Mammary epithelial cell (primary cell): ENCODE results near the gene IFI27L1.

Experiments used
- CTCF ChIP-seq, 2 donors: IDR thresholded peaks in 1 of 2; conservative IDR thresholded peaks in 1 of 2; 2 replicates each; pipeline ENCODE4 v1.5.1; 2011 to 2012; ENCODE audit warnings: inconsistent platforms in 2 of 2, low read length in 2 of 2, mild to moderate bottlenecking in 2 of 2, control low read depth in 1 of 2, low read depth in 1 of 2; ENCODE audit not compliant: insufficient read depth in 1 of 2; ENCODE audit errors: extremely low read depth in 1 of 2
- EZH2 ChIP-seq: IDR thresholded peaks from 2 replicates; pipeline ENCODE4 v1.6.1; 2012; ENCODE audit warnings: low read length, inconsistent platforms, borderline replicate concordance

- TF ChIP-seq EZH2: no peak
- no peak for TF ChIP-seq CTCF (conservative IDR thresholded peaks at IDR 0.05 in 1 of 2, IDR thresholded peaks at IDR 0.05 in 1 of 2; ENCODE audit: extremely low read depth in 1 of 2, insufficient read depth in 1 of 2, low read depth in 1 of 2, low read length in 2 of 2)
These were observed 22.9 kb upstream of the IFI27L1 start for GRCh38 chr14:94058128-94058673.
